WTC11 (cell line): ENCODE results near the gene SLC37A1. TPM values are rescaled to one million over a fixed set of nuclear protein-coding genes. Genes with fewer than 3 reads are reported as not detected.

Source experiments
- ATAC-seq: fragments of 200-7000 bp; cut with Tn5 transposase; 2 replicates; pipeline ENCODE4 v1.10.0; 2021; ENCODE audit warnings: mild to moderate bottlenecking, moderate library complexity
- CTCF ChIA-PET: fragments of 300-600 bp; sonication (Branson Sonifier 250); formaldehyde crosslinking; loops from one replicate; lab custom pipeline; 2021; ENCODE audit warnings: antibody characterized with exemption; lab: Charles Lee
- POLR2A ChIA-PET: fragments of 350-600 bp; sonication (Branson Sonifier 250); formaldehyde crosslinking; loops from one replicate; lab custom pipeline; 2021; ENCODE audit warnings: antibody characterized with exemption; lab: Charles Lee
- DNase-seq: peaks from one replicate; pipeline ENCODE4 v3.0.0; 2021; ENCODE audit warnings: low spot score
- H3K27ac Mint-ChIP-seq: 2 replicates; pipeline ENCODE4 v1.8.0; 2021; ENCODE audit warnings: mixed read lengths
- H3K27me3 Mint-ChIP-seq: 2 replicates; pipeline ENCODE4 v1.8.0; 2021; ENCODE audit warnings: low read depth, mild to moderate bottlenecking, moderate library complexity, mixed read lengths
- H3K36me3 Mint-ChIP-seq: 2 replicates; pipeline ENCODE4 v1.8.0; 2021; ENCODE audit warnings: mixed read lengths
- H3K4me1 Mint-ChIP-seq: 2 replicates; pipeline ENCODE4 v1.8.0; 2022; ENCODE audit warnings: mixed read lengths
- H3K4me3 Mint-ChIP-seq: 2 replicates; pipeline ENCODE4 v1.8.0; 2021; ENCODE audit warnings: mild to moderate bottlenecking, moderate library complexity, mixed read lengths
- H3K9me3 Mint-ChIP-seq: 2 replicates; pipeline ENCODE4 v1.8.0; 2021; ENCODE audit warnings: mixed read lengths
- ATF2 ChIP-seq: sonication (generic); formaldehyde crosslinking; IDR thresholded peaks from 2 replicates; pipeline ENCODE4 v1.8.1; 2022; ENCODE audit warnings: low read depth, missing genetic modification reagents, borderline replicate concordance
- ATF3 ChIP-seq: sonication (generic); formaldehyde crosslinking; conservative IDR thresholded peaks from 2 replicates; pipeline ENCODE4 v1.8.1; 2022; ENCODE audit warnings: mild to moderate bottlenecking, missing genetic modification reagents
- ATF6 ChIP-seq: sonication (generic); formaldehyde crosslinking; IDR thresholded peaks from 2 replicates; pipeline ENCODE4 v1.8.1; 2023; ENCODE audit warnings: mild to moderate bottlenecking, missing genetic modification reagents
- CBFB ChIP-seq: sonication (generic); formaldehyde crosslinking; IDR thresholded peaks from 2 replicates; pipeline ENCODE4 v1.8.1; 2022; ENCODE audit warnings: mild to moderate bottlenecking, low read depth, missing genetic modification reagents
- ETV6 ChIP-seq: sonication (generic); formaldehyde crosslinking; IDR thresholded peaks from 2 replicates; pipeline ENCODE4 v1.8.1; 2022; ENCODE audit warnings: mild to moderate bottlenecking, missing genetic modification reagents
- FOXJ3 ChIP-seq: sonication (generic); formaldehyde crosslinking; IDR thresholded peaks from 2 replicates; pipeline ENCODE4 v1.9.0; 2021; ENCODE audit warnings: missing genetic modification reagents, mild to moderate bottlenecking, borderline replicate concordance
- KAT7 ChIP-seq: sonication (generic); formaldehyde crosslinking; IDR thresholded peaks from 2 replicates; pipeline ENCODE4 v1.8.1; 2023; ENCODE audit warnings: missing genetic modification reagents, mild to moderate bottlenecking, borderline replicate concordance
- PRRX2 ChIP-seq: fragments of 250-450 bp; sonication (Bioruptor Pico); IDR thresholded peaks from 2 replicates; pipeline ENCODE4 v1.8.0; 2021; ENCODE audit warnings: mild to moderate bottlenecking
- RELA ChIP-seq: sonication (generic); formaldehyde crosslinking; IDR thresholded peaks from 2 replicates; pipeline ENCODE4 v1.8.1; 2022; ENCODE audit warnings: missing genetic modification reagents, mild to moderate bottlenecking, borderline replicate concordance
- TEAD4 ChIP-seq: sonication (generic); formaldehyde crosslinking; IDR thresholded peaks from 2 replicates; pipeline ENCODE4 v1.8.0; 2022; ENCODE audit warnings: mild to moderate bottlenecking, missing genetic modification reagents
- ZBTB21 ChIP-seq: sonication (generic); formaldehyde crosslinking; IDR thresholded peaks from 2 replicates; pipeline ENCODE4 v1.8.1; 2023; ENCODE audit warnings: mild to moderate bottlenecking, missing genetic modification reagents, borderline replicate concordance
- ZBTB43 ChIP-seq: sonication (generic); formaldehyde crosslinking; IDR thresholded peaks from 2 replicates; pipeline ENCODE4 v1.8.1; 2023; ENCODE audit warnings: mild to moderate bottlenecking, missing genetic modification reagents
- ZNF232 ChIP-seq: sonication (generic); formaldehyde crosslinking; IDR thresholded peaks from 2 replicates; pipeline ENCODE4 v1.8.0; 2022; ENCODE audit warnings: mild to moderate bottlenecking, missing genetic modification reagents
- ZNF281 ChIP-seq: sonication (generic); formaldehyde crosslinking; IDR thresholded peaks from 2 replicates; pipeline ENCODE4 v1.8.0; 2023; ENCODE audit warnings: mild to moderate bottlenecking, missing genetic modification reagents
- ZNF396 ChIP-seq: fragments of 250-450 bp; sonication (Bioruptor Pico); IDR thresholded peaks from 2 replicates; pipeline ENCODE4 v1.8.0; 2021; ENCODE audit warnings: mild to moderate bottlenecking, moderate library complexity, borderline replicate concordance
- ZSCAN18 ChIP-seq: fragments of 250-450 bp; sonication (Bioruptor Pico); IDR thresholded peaks from 2 replicates; pipeline ENCODE4 v2.1.2; 2022; ENCODE audit warnings: mild to moderate bottlenecking, moderate library complexity
- total RNA-seq: library from RNA; stranded (reverse); gene quantifications from 3 replicates; pipeline ENCODE4 v1.2.3, GENCODE V29; 2021

SLC37A1 gene
- total RNA-seq, 1 experiment from 2014 or later = 22.7 TPM

- Mint-ChIP-seq H3K4me3 (no peak overlapping the region), H3K36me3 (no peaks in the 10 kb centered on the region), H3K27ac (no peak overlapping the region), H3K9me3 (peaks cover 5% of the 10 kb centered on the region), H3K4me1 (peaks cover 48% of the 10 kb centered on the region), H3K27me3 (no peaks in the 10 kb centered on the region; the same call in 1 of the 2 replicates)
- DNase-seq (no peak), ATAC-seq (peak; percentile 42)
- CTCF ChIA-PET = interaction anchor here (0.6 to 2.2 kb wide), 30 partner anchors 12 to 209 kb away, joined by 3 to 9 read pairs (median 4); partner anchors contain the start of gene RSPH1
- POLR2A ChIA-PET = no interaction called here
- no peak for TF ChIP-seq ZNF281 (CRISPR knock-in tag)
- TF ChIP-seq ZBTB21 (CRISPR knock-in tag) = no peak
- no peak for TF ChIP-seq PRRX2 (CRISPR knock-in tag)
- TF ChIP-seq RELA = no peak
- no peak for TF ChIP-seq FOXJ3 (CRISPR knock-in tag)
- no peak for TF ChIP-seq ZNF396
- no peak for TF ChIP-seq ZSCAN18 (CRISPR knock-in tag)
- no peak for TF ChIP-seq ZNF232 (CRISPR knock-in tag)
- no peak for TF ChIP-seq ATF2 (CRISPR knock-in tag)
- TF ChIP-seq TEAD4 (CRISPR knock-in tag) = no peak
- TF ChIP-seq CBFB = no peak
- no peak for TF ChIP-seq ATF3 (CRISPR knock-in tag)
- no peak for TF ChIP-seq KAT7
- TF ChIP-seq ETV6 (CRISPR knock-in tag) = no peak
- no peak for TF ChIP-seq ZBTB43 (CRISPR knock-in tag)
- no peak for TF ChIP-seq ATF6 (CRISPR knock-in tag)
Measured at GRCh38 chr21:42467140-42467983, 46.3 kb upstream of the SLC37A1 start.
